ENCODE data around the gene SCGB3A1.

DNA sequence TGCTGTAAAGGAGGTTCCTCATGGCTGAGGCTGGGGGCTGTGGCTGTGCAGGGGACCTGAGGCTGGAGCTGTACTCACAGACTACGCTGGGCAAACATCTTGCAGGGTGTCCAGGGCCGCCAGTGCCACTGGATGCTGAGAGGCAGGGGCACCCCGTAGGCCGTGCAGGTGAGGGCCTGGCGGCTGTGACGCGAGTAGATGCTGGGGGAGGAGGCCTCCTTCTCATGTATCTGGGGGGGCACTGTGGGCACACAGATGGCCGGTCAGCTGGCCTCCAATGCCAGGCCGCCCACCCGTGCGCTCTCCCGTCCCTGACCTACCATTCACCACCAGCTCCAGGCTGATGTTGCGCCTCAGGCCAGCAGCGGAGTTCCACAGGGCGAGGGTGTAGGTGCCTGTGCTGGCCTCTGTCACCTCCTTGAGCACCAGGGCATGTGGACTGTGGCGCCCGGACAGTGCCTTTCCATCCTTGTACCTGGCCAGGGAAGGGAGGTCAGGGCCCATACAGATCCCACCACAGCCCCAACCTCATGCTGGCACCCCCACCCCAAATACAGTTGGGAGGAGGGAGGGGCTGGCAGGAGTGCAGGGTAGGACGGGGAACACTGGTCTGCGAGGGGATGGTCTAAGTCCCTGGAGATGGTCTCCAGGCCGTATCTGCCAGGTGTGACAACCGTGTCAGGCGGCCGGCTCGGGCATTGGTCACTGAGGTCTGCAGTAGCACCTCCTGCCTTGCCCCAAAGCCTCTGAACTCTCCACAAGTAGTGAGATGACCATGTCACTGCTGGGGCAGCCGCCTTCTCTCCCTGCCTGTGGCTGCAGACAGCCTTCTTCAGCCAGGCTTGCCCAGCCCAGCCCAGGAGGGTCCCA is 34.7 kb upstream of the SCGB3A1 start:
- TF ChIP-seq FOXM1 (IDR thresholded peaks at IDR 0.05; ENCODE audit: low read depth) (no peak), FOXM1 (CRISPR knock-in tag; IDR thresholded peaks at IDR 0.05; ENCODE audit: low read depth) (no peak), KLF10 (CRISPR knock-in tag; IDR thresholded peaks at IDR 0.05) (no peak), NRF1 (conservative IDR thresholded peaks at IDR 0.05 in 1 of 2, IDR thresholded peaks at IDR 0.05 in 1 of 2) (no peak), HNRNPUL1 (IDR thresholded peaks at IDR 0.05; ENCODE audit: low read length) (no peak), ATF7 (IDR thresholded peaks at IDR 0.05) (no peak), SP1 (CRISPR knock-in tag; IDR thresholded peaks at IDR 0.05) (no peak), NFRKB (IDR thresholded peaks at IDR 0.05; ENCODE audit: low read depth) (no peak), ZSCAN29 (IDR thresholded peaks at IDR 0.05) (no peak), KLF16 (IDR thresholded peaks at IDR 0.05) (no peak), ZHX1 (conservative IDR thresholded peaks at IDR 0.05; ENCODE audit: low read length) (no peak), ZNF263 (CRISPR knock-in tag; IDR thresholded peaks at IDR 0.05; ENCODE audit: borderline replicate concordance) (no peak), CHD2 (IDR thresholded peaks at IDR 0.05; ENCODE audit: low read depth, low read length) (no peak), CREB1 (IDR thresholded peaks at IDR 0.05) (no peak), CREB1 (CRISPR knock-in tag; IDR thresholded peaks at IDR 0.05) (no peak)
- TF ChIP-seq, protein P1, sequence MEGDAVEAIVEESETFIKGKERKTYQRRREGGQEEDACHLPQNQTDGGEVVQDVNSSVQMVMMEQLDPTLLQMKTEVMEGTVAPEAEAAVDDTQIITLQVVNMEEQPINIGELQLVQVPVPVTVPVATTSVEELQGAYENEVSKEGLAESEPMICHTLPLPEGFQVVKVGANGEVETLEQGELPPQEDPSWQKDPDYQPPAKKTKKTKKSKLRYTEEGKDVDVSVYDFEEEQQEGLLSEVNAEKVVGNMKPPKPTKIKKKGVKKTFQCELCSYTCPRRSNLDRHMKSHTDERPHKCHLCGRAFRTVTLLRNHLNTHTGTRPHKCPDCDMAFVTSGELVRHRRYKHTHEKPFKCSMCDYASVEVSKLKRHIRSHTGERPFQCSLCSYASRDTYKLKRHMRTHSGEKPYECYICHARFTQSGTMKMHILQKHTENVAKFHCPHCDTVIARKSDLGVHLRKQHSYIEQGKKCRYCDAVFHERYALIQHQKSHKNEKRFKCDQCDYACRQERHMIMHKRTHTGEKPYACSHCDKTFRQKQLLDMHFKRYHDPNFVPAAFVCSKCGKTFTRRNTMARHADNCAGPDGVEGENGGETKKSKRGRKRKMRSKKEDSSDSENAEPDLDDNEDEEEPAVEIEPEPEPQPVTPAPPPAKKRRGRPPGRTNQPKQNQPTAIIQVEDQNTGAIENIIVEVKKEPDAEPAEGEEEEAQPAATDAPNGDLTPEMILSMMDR (IDR thresholded peaks at IDR 0.05 in 2 of 3, conservative IDR thresholded peaks at IDR 0.05 in 1 of 3; ENCODE audit: insufficient read depth in 2 of 3, low read depth in 1 of 3, low read length in 3 of 3), result no peak
